GM12892 (cell line): ENCODE data around the gene CDC5L.

Source experiments
- DNase-seq: peaks from one replicate; pipeline ENCODE4 v3.0.0; 2011; ENCODE audit not compliant: insufficient read length
- FAIRE-seq: peaks from 2 replicates; lab custom pipeline; 2011; peaks lifted over from hg19 to GRCh38; lab: Jason Lieb, UNC
- POLR2A ChIP-seq: IDR thresholded peaks from 2 replicates; pipeline ENCODE4 v1.6.1; 2011; ENCODE audit warnings: low read depth, low read length, control low read depth
- POLR2AphosphoS5 ChIP-seq: IDR thresholded peaks from 2 replicates; pipeline ENCODE4 v1.6.1; 2011; ENCODE audit warnings: low read depth, low read length, control low read depth
- TAF1 ChIP-seq: IDR thresholded peaks from 2 replicates; pipeline ENCODE4 v1.6.1; 2011; ENCODE audit warnings: low read depth, mild to moderate bottlenecking, control low read depth, low read length, borderline replicate concordance

Gene CDC5L

DNA sequence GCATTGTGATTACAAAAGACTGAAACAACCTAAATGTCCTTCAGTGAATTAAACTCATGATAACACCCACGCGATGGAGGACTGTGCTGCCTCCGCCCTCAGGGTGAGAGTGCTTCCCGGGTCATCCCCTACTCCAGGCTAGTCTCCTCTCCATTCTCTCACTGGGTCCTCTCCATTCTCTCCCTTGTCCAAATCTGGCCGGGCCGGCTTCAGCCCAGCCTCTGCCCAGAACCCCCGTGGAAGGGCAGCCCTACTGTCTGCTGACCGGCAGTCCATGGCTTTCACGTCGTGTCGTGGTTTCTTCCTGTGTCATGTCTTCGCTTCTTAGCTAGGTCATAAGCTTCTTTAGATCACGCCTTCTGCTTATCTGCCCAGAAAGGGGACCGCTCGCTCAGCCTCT is 74.8 kb downstream of the CDC5L start:
- TF ChIP-seq POLR2AphosphoS5 (no peak), TAF1 (no peak), POLR2A (no peak)
- DNase-seq = no peak
- no peak for FAIRE-seq

DNA sequence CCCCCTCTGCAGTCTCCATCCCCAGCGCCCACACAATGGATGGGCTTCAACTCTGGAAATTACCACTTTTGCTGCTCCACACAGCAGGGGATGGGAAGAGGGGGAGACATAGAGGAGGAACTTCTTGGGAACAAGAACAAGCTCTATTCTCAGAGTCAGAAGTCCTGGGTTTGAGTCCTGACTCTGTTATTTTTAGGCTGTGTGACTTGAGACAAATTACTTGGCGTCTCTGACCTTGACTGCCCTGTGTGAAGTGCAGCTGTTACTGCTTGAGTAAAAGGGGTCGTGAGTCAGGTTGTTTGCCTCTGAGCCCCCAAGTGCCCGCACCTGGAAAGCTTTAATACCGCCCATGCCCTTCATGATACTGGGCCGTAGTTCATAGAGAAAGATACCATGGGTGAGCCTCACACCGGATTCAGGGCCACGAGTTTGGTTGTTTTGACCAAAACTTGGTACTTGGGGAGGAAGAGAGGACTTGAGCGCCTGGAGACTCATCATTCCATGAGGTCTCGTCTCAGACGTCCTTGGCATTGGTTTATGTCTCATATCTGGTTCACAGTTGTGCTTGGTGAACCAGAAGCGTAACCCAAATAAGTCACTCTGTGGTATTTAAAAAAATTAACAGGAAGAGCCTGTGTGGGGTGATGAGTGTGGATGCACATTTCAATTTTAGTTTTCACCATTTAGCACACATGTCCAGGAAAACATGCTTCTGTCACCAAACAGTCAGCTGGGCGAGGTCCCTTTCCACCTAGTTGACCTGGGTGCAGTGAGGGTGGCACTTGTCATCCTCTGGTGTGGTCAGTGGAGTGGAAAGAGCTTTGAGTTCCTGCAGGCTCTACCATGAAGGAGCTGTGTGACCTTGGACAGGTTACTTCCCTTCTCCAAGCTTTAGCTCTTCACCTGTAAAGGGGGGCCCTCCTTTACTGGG is 75.6 kb downstream of the CDC5L start:
- no peak for TF ChIP-seq POLR2A
- no peak for TF ChIP-seq TAF1
- TF ChIP-seq POLR2AphosphoS5 = no peak
- no peak for FAIRE-seq
- no peak for DNase-seq

DNA sequence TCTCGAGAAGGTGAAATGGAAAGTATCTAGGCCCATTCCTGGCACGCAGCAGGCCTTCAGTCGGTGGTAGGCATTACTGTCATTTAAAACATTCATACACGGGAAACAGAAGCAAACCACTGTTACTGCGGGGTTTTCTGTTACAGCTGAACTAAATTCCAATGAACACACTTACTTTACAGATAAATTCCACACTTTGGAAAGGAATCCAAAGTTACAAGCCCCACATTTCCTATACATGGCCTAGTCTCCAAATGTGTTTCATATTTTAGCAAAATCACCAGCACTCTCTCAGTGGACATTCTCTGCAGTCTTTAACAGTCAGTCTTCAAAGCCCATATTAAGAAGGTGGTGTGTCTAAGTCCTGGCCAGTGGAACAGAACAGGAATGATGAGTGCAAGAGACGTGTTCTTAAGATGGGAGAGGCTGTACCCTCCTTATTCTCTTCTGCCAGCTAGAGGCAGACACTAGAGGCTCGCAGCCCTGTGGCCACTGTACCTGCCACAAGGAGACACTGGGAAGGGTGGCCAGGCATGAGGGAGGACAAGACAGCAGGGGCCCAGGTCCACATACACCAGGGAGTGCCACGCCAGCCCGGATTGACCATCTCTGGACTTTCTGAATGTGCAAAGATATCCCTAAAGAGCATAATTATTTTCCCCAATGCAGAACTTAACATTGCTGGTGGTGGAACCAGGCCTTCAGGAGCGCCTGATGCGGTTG is 76.4 kb downstream of the CDC5L start:
- TF ChIP-seq POLR2AphosphoS5 (no peak), POLR2A (no peak), TAF1 (no peak)
- DNase-seq = no peak
- no peak for FAIRE-seq

DNA sequence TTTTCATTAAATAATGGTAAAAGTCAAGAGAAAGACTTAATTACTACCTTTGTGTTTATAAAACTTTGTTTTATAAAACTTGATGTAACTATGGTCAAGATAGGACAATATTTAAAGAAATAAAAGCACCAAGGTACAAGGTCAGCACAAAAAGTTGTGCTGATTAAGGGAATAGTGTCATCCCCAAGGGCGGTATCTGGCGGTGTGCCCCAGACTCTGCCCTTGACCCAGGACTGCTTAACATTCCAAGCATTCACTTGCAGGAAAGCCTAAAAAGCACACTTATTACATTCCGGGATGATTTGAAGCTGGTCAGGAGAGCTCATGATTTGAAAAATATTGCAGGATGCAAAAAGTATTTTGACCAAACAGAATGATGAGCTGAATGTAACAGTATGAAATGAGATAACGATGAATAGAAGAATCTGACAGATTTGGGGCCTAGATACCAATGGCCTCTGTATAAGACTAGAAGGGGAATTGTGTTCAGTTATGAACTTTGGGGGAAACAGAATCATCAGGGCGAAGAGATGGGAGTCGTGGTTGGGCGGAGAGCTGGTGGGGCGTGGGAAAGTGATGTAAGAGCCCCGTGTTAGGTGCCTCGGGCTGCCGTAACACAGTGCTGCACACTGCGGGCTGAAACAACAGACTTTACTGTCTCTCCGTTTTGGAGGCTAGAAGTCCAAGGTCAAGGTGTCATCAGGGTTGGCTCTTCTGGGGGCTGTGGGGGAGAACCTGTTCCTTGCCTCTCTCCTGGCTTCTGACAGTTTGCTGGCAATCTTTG is 77.2 kb downstream of the CDC5L start:
- no peak for DNase-seq
- no peak for FAIRE-seq

DNA sequence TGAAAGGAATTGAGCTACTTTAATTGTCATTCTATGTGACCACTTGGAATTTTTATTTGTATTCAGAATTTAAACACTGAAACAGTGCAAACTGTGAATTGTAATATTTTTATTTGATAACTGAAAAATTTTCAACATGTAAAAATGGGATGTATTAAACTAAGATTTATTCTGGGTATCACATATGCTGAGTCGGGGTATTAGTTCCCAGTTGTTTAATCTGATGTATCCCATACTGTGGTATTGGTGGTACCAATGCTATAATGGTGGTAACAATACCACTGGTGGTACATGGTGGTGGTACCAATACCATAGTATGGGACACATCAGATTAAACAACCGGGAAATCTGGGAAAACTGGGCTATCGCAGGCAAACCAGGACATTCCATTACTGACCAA is 79.4 kb downstream of the CDC5L start:
- FAIRE-seq = no peak
- TF ChIP-seq POLR2A = no peak
- TF ChIP-seq POLR2AphosphoS5 = no peak
- TF ChIP-seq TAF1 = no peak
- DNase-seq = no peak

More for the DNA sequence above, 77.2 kb downstream of the CDC5L start:
- TF ChIP-seq POLR2A (no peak), TAF1 (no peak), POLR2AphosphoS5 (no peak)

DNA sequence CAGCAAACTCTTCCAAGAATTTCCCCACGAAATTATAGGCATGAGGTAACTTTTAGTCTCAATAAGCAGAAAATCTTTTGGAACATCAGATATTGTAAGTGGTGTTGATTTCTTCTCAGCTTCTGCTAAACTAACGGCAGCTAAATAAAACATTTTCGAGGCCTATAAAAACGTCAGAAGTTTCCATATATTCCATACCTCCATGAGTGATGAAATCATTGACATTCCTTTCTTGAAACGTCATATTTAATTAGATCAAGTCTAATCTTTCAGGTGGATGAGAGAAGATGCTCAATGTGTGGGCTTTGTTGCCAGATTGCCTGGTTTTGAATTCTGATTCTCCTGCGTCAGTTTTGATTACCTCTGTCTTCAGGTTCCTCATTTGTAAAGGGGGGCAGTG is 81.3 kb downstream of the CDC5L start:
- no peak for TF ChIP-seq POLR2AphosphoS5
- no peak for TF ChIP-seq TAF1
- TF ChIP-seq POLR2A = no peak
- no peak for DNase-seq
- no peak for FAIRE-seq

DNA sequence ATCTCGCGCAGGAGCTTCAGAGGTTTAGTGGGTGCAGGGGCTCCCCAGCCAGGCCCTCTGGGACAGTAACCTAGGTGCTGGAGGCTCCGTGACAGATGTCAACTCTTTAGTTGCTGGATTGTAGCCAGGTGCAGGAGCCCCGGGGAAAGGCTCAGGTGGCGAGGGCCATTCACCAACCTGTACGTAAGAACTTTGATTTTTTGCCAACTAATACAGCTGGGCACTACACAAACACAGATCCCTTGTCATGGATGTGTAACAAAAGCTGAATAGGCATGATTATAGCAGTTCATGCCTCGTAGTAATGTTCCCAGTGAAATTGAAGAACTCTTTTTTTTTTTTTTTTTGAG is 82.6 kb downstream of the CDC5L start:
- no peak for TF ChIP-seq POLR2AphosphoS5
- TF ChIP-seq POLR2A = no peak
- TF ChIP-seq TAF1 = no peak
- FAIRE-seq = no peak
- no peak for DNase-seq

DNA sequence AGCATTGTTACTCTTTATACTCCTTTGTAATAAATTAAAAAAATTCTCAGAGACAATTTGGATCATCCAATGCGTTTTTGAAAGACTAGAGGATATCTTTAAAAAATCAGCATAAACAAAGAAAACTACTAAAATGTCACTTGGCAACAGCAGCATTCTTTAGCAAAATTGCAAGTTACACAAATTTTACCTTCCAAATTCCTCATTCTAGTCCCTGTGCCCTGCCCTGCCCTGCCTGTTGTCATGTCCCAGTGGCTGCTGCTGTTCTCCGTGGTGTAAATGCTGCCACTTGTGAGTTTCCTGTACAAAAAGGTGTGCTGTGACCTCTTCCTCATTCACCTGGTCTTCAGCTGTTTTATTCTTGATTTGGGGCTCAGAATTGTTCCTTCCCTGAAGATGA is 83.2 kb downstream of the CDC5L start:
- TF ChIP-seq POLR2AphosphoS5 = no peak
- no peak for TF ChIP-seq TAF1
- FAIRE-seq (no peak), DNase-seq (no peak)

DNA sequence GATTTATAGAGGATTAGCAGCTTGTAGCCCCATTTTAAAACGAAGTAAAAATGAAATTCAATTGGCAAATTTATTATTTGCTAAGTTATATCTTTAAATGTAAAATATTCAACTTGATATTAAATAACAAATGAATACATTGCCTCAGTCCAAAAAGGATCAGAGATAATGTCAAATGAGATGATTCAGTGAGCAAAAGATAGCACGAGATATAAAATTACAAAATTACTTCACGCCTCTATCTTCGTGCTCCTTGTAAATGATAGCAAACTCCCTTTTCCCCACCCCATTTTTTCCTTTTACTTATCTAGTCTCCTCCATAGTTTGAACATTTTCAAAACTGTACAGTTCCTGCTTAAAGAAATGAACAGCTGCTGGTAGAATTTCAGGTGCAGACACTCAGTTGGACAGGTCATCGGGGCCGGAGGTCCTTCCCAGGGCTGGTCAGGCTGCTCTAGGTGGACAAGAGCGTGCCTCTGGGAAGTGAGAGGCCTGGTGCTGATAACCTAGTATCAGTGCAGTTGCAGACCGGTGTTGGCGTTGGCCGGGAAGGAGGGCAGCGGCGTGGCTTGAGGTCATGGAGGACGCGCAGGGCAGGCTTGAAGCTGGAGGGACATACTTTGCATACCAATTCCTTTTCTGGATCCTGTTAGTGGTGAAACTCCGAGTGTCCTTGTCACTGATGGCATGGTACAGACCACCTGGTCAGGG is 83.9 kb downstream of the CDC5L start:
- DNase-seq (no peak), FAIRE-seq (no peak)
- TF ChIP-seq POLR2A (no peak), POLR2AphosphoS5 (no peak), TAF1 (no peak)

DNA sequence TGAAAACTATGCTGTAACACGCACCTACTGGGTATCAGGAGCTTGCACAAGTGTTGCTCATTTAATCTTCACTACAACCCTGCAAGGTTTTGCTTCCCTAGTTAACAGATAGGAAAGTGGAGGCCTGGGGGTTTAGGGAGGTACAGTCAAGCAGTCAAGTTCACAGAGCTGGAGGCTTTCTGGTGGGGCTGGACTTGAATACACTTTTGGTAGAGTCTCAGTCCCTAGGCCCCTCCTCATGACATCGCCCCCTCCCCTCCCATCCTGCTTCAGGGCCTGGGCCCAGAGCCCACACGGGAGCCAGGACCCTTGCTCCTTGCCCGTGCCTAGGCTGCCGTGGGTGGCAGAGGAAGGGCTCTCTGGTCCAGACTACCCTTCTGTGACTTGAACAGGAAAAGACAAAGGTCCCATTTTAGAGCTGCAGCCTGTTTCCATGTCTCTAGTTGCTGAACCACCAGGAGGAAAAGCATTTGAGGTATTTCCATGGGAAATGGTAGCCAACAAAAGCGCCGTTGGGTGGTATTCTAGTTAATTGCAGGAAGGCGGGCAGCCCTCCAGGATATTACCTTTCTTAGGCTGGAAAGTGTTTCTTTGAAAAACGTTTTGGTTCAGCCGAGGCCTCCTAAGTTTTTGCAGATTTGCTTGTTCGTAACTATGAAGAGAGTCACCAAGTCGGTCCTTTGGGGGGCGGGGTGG is 84.9 kb downstream of the CDC5L start:
- TF ChIP-seq POLR2AphosphoS5 (no peak), POLR2A (no peak), TAF1 (no peak)
- DNase-seq = no peak
- FAIRE-seq = no peak
